Measurements from ENCODE around the gene CACNA1D. TPM values are rescaled to one million over a fixed set of nuclear protein-coding genes. Genes with fewer than 3 reads are reported as not detected.
"Not testable (repeated sequence)": the region's sequence is repeated elsewhere in the genome, so short reads cannot be mapped to it uniquely, and the experiment has no call there.

Gene CACNA1D
- total and polyA plus RNA-seq, 7 experiments from 2014 or later, result 0.61 to 2.0 (median 0.70) TPM; not detected in 4

- H3K4me3 ChIP-seq (ENCODE audit: low read length); H3K4me1 ChIP-seq (ENCODE audit: control insufficient read depth in 2 of 2, insufficient read depth in 2 of 2, low read length in 2 of 2); H3K4me1 Mint-ChIP-seq; H3K4me3 Mint-ChIP-seq; DNase-seq; H3K27ac ChIP-seq (ENCODE audit: low read depth, low read length); H3K36me3 ChIP-seq (ENCODE audit: control insufficient read depth in 2 of 3, insufficient read depth in 3 of 3, low read length in 3 of 3); ATAC-seq; POLR2A ChIA-PET; H3K27ac Mint-ChIP-seq; CTCF ChIA-PET; H3K27me3 ChIP-seq (ENCODE audit: control insufficient read depth in 2 of 2, insufficient read depth in 2 of 2, low read length in 2 of 2): not testable (repeated sequence)
- intact Hi-C loops (cut with micrococcal nuclease), result loop anchor here in 1 of 2 donors (5.0 kb wide), 1 partner anchor 42 kb away; no protein-coding TSS in a partner anchor
- Mint-ChIP-seq H3K27me3 (peaks cover 22 to 66% (median 31%) of the 10 kb centered on the region in 5 donors), H3K36me3 (peaks cover 0 to 12% (median 0%) of the 10 kb centered on the region in 5 donors), H3K9me3 (peaks cover 7 to 47% (median 16%) of the 10 kb centered on the region in 11 donors)
- peaks cover 0 to 28% (median 3%) of the 10 kb centered on the region in 3 experiments for H3K9me3 ChIP-seq (ENCODE audit: control insufficient read depth in 2 of 3, low read length in 3 of 3)
Measured at GRCh38 chr3:53664812-53665211, 170.4 kb downstream of the CACNA1D start.

- intact Hi-C loops (cut with micrococcal nuclease), result loop anchor here in 1 of 2 donors (5.0 kb wide), 1 partner anchor 41 kb away; no protein-coding TSS in a partner anchor
- no peak for ATAC-seq
Measured at GRCh38 chr3:53665608-53666425, 171.4 kb downstream of the CACNA1D start.

GRCh38 chr3:53668872-53669271 is 174.5 kb downstream of the CACNA1D start:
- H3K36me3 Mint-ChIP-seq, result peaks cover 0 to 7% (median 0%) of the 10 kb centered on the region in 5 donors
- intact Hi-C loops (cut with micrococcal nuclease), result loop anchor here in 1 of 2 donors (5.0 kb wide), 1 partner anchor 38 kb away; no protein-coding TSS in a partner anchor
- H3K27ac ChIP-seq (ENCODE audit: low read depth, low read length), result no peak overlapping the region
- no peaks in the 10 kb centered on the region for H3K4me1 Mint-ChIP-seq
- H3K27me3 ChIP-seq (ENCODE audit: control insufficient read depth in 2 of 2, insufficient read depth in 2 of 2, low read length in 2 of 2), result no peaks in the 10 kb centered on the region
- H3K4me1 ChIP-seq (ENCODE audit: control insufficient read depth in 2 of 2, insufficient read depth in 2 of 2, low read length in 2 of 2), result no peaks in the 10 kb centered on the region
- DNase-seq, result no peak
- POLR2A ChIA-PET, result no interaction called here
- no peak overlapping the region for H3K4me3 ChIP-seq (ENCODE audit: low read length)
- peaks cover 12 to 50% (median 33%) of the 10 kb centered on the region in 5 donors for H3K27me3 Mint-ChIP-seq
- peaks cover 0 to 9% (median 6%) of the 10 kb centered on the region in 11 donors for H3K9me3 Mint-ChIP-seq
- no peak overlapping the region for H3K4me3 Mint-ChIP-seq
- ATAC-seq, result no peak
- CTCF ChIA-PET, result no interaction called here
- no peak overlapping the region for H3K27ac Mint-ChIP-seq
- no peaks in the 10 kb centered on the region for H3K36me3 ChIP-seq (ENCODE audit: control insufficient read depth in 2 of 3, insufficient read depth in 3 of 3, low read length in 3 of 3)
- H3K9me3 ChIP-seq (ENCODE audit: control insufficient read depth in 2 of 3, low read length in 3 of 3), result no peaks in the 10 kb centered on the region

More at GRCh38 chr3:53665608-53666425, 171.4 kb downstream of the CACNA1D start:
- Histone ChIP-seq H3K36me3 (ENCODE audit: control insufficient read depth in 2 of 3, insufficient read depth in 3 of 3, low read length in 3 of 3) (no peaks in the 10 kb centered on the region), H3K4me3 (ENCODE audit: low read length) (no peak overlapping the region), H3K4me1 (ENCODE audit: control insufficient read depth in 2 of 2, insufficient read depth in 2 of 2, low read length in 2 of 2) (no peaks in the 10 kb centered on the region), H3K9me3 (ENCODE audit: control insufficient read depth in 2 of 3, low read length in 3 of 3) (peaks cover 0 to 21% (median 3%) of the 10 kb centered on the region in 3 experiments), H3K27me3 (ENCODE audit: control insufficient read depth in 2 of 2, insufficient read depth in 2 of 2, low read length in 2 of 2) (peaks cover 0 to 3% of the 10 kb centered on the region in 2 donors), H3K27ac (ENCODE audit: low read depth, low read length) (no peak overlapping the region)
- ChIA-PET CTCF (no interaction called here), POLR2A (no interaction called here)
- H3K36me3 Mint-ChIP-seq, result peaks cover 0 to 12% (median 0%) of the 10 kb centered on the region in 5 donors
- H3K4me1 Mint-ChIP-seq, result no peaks in the 10 kb centered on the region
- peaks cover 17 to 56% (median 31%) of the 10 kb centered on the region in 5 donors for H3K27me3 Mint-ChIP-seq
- DNase-seq, result no peak
- no peak overlapping the region for H3K4me3 Mint-ChIP-seq
- no peak overlapping the region for H3K27ac Mint-ChIP-seq
- peaks cover 5 to 37% (median 16%) of the 10 kb centered on the region in 11 donors for H3K9me3 Mint-ChIP-seq

- POLR2A ChIA-PET, result no interaction called here
- H3K9me3 Mint-ChIP-seq, result peaks cover 0 to 2% (median 0%) of the 10 kb centered on the region in 11 donors
Measured at GRCh38 chr3:53670721-53671120, 176.3 kb downstream of the CACNA1D start.

GRCh38 chr3:53671192-53671960 is 177.0 kb downstream of the CACNA1D start:
- ATAC-seq (no peak), DNase-seq (no peak)
- Mint-ChIP-seq H3K9me3 (peaks cover 0 to 2% (median 0%) of the 10 kb centered on the region in 11 donors), H3K27me3 (peaks cover 6 to 37% (median 26%) of the 10 kb centered on the region in 5 donors), H3K4me1 (no peaks in the 10 kb centered on the region), H3K27ac (no peak overlapping the region), H3K4me3 (no peak overlapping the region), H3K36me3 (no peaks in the 10 kb centered on the region)
- no peaks in the 10 kb centered on the region for H3K36me3 ChIP-seq (ENCODE audit: control insufficient read depth in 2 of 3, insufficient read depth in 3 of 3, low read length in 3 of 3)
- ChIA-PET POLR2A (no interaction called here), CTCF (no interaction called here)
- H3K4me3 ChIP-seq (ENCODE audit: low read length), result no peak overlapping the region
- H3K27me3 ChIP-seq (ENCODE audit: control insufficient read depth in 2 of 2, insufficient read depth in 2 of 2, low read length in 2 of 2), result no peaks in the 10 kb centered on the region
- H3K4me1 ChIP-seq (ENCODE audit: control insufficient read depth in 2 of 2, insufficient read depth in 2 of 2, low read length in 2 of 2), result no peaks in the 10 kb centered on the region
- H3K9me3 ChIP-seq (ENCODE audit: control insufficient read depth in 2 of 3, low read length in 3 of 3), result no peaks in the 10 kb centered on the region
- intact Hi-C loops (cut with micrococcal nuclease), result no loop called here
- no peak overlapping the region for H3K27ac ChIP-seq (ENCODE audit: low read depth, low read length)

More at GRCh38 chr3:53670721-53671120, 176.3 kb downstream of the CACNA1D start:
- intact Hi-C loops (cut with micrococcal nuclease), result no loop called here
- no peaks in the 10 kb centered on the region for H3K36me3 Mint-ChIP-seq
- DNase-seq (no peak), ATAC-seq (no peak)
- Histone ChIP-seq H3K27me3 (ENCODE audit: control insufficient read depth in 2 of 2, insufficient read depth in 2 of 2, low read length in 2 of 2) (no peaks in the 10 kb centered on the region), H3K4me3 (ENCODE audit: low read length) (no peak overlapping the region), H3K4me1 (ENCODE audit: control insufficient read depth in 2 of 2, insufficient read depth in 2 of 2, low read length in 2 of 2) (no peaks in the 10 kb centered on the region), H3K9me3 (ENCODE audit: control insufficient read depth in 2 of 3, low read length in 3 of 3) (no peaks in the 10 kb centered on the region), H3K27ac (ENCODE audit: low read depth, low read length) (no peak overlapping the region), H3K36me3 (ENCODE audit: control insufficient read depth in 2 of 3, insufficient read depth in 3 of 3, low read length in 3 of 3) (no peaks in the 10 kb centered on the region)
- CTCF ChIA-PET, result no interaction called here
- H3K4me3 Mint-ChIP-seq, result no peak overlapping the region
- H3K27me3 Mint-ChIP-seq, result peaks cover 6 to 43% (median 32%) of the 10 kb centered on the region in 5 donors
- H3K27ac Mint-ChIP-seq, result no peak overlapping the region
- no peaks in the 10 kb centered on the region for H3K4me1 Mint-ChIP-seq

GRCh38 chr3:53671961-53672299 is 177.5 kb downstream of the CACNA1D start:
- no peaks in the 10 kb centered on the region for H3K9me3 ChIP-seq (ENCODE audit: control insufficient read depth in 2 of 3, low read length in 3 of 3)
- intact Hi-C loops (cut with micrococcal nuclease), result no loop called here
- Mint-ChIP-seq H3K36me3 (no peaks in the 10 kb centered on the region), H3K27ac (no peak overlapping the region), H3K4me1 (no peaks in the 10 kb centered on the region), H3K9me3 (peaks cover 0 to 2% (median 0%) of the 10 kb centered on the region in 11 donors), H3K4me3 (no peak overlapping the region), H3K27me3 (peaks cover 11 to 37% (median 26%) of the 10 kb centered on the region in 5 donors)
- ChIA-PET POLR2A (no interaction called here), CTCF (no interaction called here)
- no peak for ATAC-seq
- no peaks in the 10 kb centered on the region for H3K4me1 ChIP-seq (ENCODE audit: control insufficient read depth in 2 of 2, insufficient read depth in 2 of 2, low read length in 2 of 2)
- H3K36me3 ChIP-seq (ENCODE audit: control insufficient read depth in 2 of 3, insufficient read depth in 3 of 3, low read length in 3 of 3), result no peaks in the 10 kb centered on the region
- H3K27ac ChIP-seq (ENCODE audit: low read depth, low read length), result no peak overlapping the region
- no peak overlapping the region for H3K4me3 ChIP-seq (ENCODE audit: low read length)
- DNase-seq, result no peak
- no peaks in the 10 kb centered on the region for H3K27me3 ChIP-seq (ENCODE audit: control insufficient read depth in 2 of 2, insufficient read depth in 2 of 2, low read length in 2 of 2)

Data from naive thymus-derived CD4-positive, alpha-beta T cell (primary cell).